ENCODE data around the gene CWC27.

CWC27 gene

GRCh38 chr5:65024681-65025080 is 256.0 kb downstream of the CWC27 start:
- H3K79me2 ChIP-seq (ENCODE audit: insufficient read depth, low read length), result no peaks in the 10 kb centered on the region
- DNase-seq, result no peak
- H3K4me1 ChIP-seq (ENCODE audit: insufficient read depth, low read length), result peaks cover 30% of the 10 kb centered on the region
- H3K9ac ChIP-seq (ENCODE audit: low read depth, low read length), result no peak overlapping the region
- no peaks in the 10 kb centered on the region for H3K27me3 ChIP-seq (ENCODE audit: insufficient read depth, low read length, poor library complexity)
- TF ChIP-seq CTCF (IDR thresholded peaks at IDR 0.05; ENCODE audit: borderline replicate concordance, extremely low read depth, low read length, poor library complexity, severe bottlenecking), result no peak
- no peak for TF ChIP-seq EZH2 (IDR thresholded peaks at IDR 0.05; ENCODE audit: borderline replicate concordance, low read depth, low read length, severe bottlenecking)
- no peaks in the 10 kb centered on the region for H4K20me1 ChIP-seq (ENCODE audit: insufficient read depth, low read length)
- H3K4me2 ChIP-seq (ENCODE audit: insufficient read depth, low read length), result no peak overlapping the region
- H2AFZ ChIP-seq (ENCODE audit: low read depth, low read length), result no peak overlapping the region
- H3K27ac ChIP-seq (ENCODE audit: low read length), result no peak overlapping the region
- no peaks in the 10 kb centered on the region for H3K9me3 ChIP-seq (ENCODE audit: insufficient read depth, low read length, severe bottlenecking)
- H3K4me3 ChIP-seq (ENCODE audit: low read depth in 1 of 2, low read length in 2 of 2), result no peak overlapping the region
- no peak for ATAC-seq (ENCODE audit: insufficient read depth, low read depth)
- H3K36me3 ChIP-seq (ENCODE audit: insufficient read depth, low read length), result no peaks in the 10 kb centered on the region

DNA sequence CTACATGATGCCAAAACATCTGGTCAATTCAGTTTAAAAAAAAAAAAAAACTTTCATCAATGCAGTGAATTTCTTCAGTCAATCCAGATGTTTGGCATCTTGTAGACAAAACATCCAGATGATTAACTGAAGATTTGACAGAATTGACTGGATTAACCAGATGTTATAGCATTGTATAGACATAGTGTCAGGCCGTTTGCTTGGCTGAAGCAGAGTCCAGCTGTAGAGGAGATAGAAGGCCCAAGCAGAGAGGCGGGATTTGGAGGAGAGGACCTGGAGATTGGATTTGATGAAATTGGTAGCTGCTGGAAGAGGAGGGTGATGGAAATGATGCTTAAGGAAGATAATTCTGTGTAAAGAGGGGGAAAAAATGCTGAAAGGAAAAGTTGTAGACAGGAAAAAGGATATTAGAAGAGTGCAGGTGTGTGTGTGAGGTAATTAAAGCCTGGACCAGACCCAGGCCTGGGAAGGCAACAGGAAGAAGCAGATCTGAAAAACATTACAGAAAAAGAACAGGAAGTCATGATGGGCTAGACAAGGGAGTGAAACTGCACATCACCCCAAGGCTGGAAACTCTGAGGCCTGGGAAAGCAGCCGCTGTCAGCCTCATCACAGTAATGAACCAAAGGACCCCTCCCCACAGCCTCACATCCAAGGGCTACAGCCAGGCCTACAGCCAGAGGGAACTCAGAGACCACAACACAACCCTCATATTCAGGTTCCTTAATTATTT is 258.3 kb downstream of the CWC27 start:
- Histone ChIP-seq H3K79me2 (ENCODE audit: insufficient read depth, low read length) (no peaks in the 10 kb centered on the region), H3K27ac (ENCODE audit: low read length) (no peak overlapping the region), H3K4me2 (ENCODE audit: insufficient read depth, low read length) (no peak overlapping the region), H3K9ac (ENCODE audit: low read depth, low read length) (no peak overlapping the region), H3K36me3 (ENCODE audit: insufficient read depth, low read length) (no peaks in the 10 kb centered on the region), H3K4me3 (ENCODE audit: low read depth in 1 of 2, low read length in 2 of 2) (no peak overlapping the region), H2AFZ (ENCODE audit: low read depth, low read length) (no peak overlapping the region), H3K27me3 (ENCODE audit: insufficient read depth, low read length, poor library complexity) (no peaks in the 10 kb centered on the region), H3K9me3 (ENCODE audit: insufficient read depth, low read length, severe bottlenecking) (no peaks in the 10 kb centered on the region), H3K4me1 (ENCODE audit: insufficient read depth, low read length) (peaks cover 11% of the 10 kb centered on the region), H4K20me1 (ENCODE audit: insufficient read depth, low read length) (no peaks in the 10 kb centered on the region)
- peak; percentile 85 for ATAC-seq (ENCODE audit: insufficient read depth, low read depth)
- DNase-seq, result peak; percentile 21
- TF ChIP-seq CTCF (IDR thresholded peaks at IDR 0.05; ENCODE audit: borderline replicate concordance, extremely low read depth, low read length, poor library complexity, severe bottlenecking), result no peak
- no peak for TF ChIP-seq EZH2 (IDR thresholded peaks at IDR 0.05; ENCODE audit: borderline replicate concordance, low read depth, low read length, severe bottlenecking)

GRCh38 chr5:65029178-65029577 is 260.4 kb downstream of the CWC27 start:
- Histone ChIP-seq H2AFZ (ENCODE audit: low read depth, low read length) (no peak overlapping the region), H3K79me2 (ENCODE audit: insufficient read depth, low read length) (no peaks in the 10 kb centered on the region), H3K9ac (ENCODE audit: low read depth, low read length) (no peak overlapping the region), H3K27ac (ENCODE audit: low read length) (no peak overlapping the region), H3K4me1 (ENCODE audit: insufficient read depth, low read length) (peaks cover 9% of the 10 kb centered on the region), H4K20me1 (ENCODE audit: insufficient read depth, low read length) (no peaks in the 10 kb centered on the region), H3K4me2 (ENCODE audit: insufficient read depth, low read length) (no peak overlapping the region), H3K36me3 (ENCODE audit: insufficient read depth, low read length) (no peaks in the 10 kb centered on the region), H3K27me3 (ENCODE audit: insufficient read depth, low read length, poor library complexity) (no peaks in the 10 kb centered on the region), H3K4me3 (ENCODE audit: low read depth in 1 of 2, low read length in 2 of 2) (no peak overlapping the region), H3K9me3 (ENCODE audit: insufficient read depth, low read length, severe bottlenecking) (no peaks in the 10 kb centered on the region)
- ATAC-seq (ENCODE audit: insufficient read depth, low read depth) (no peak), DNase-seq (no peak)
- no peak for TF ChIP-seq CTCF (IDR thresholded peaks at IDR 0.05; ENCODE audit: borderline replicate concordance, extremely low read depth, low read length, poor library complexity, severe bottlenecking)
- no peak for TF ChIP-seq EZH2 (IDR thresholded peaks at IDR 0.05; ENCODE audit: borderline replicate concordance, low read depth, low read length, severe bottlenecking)

Data from DND-41 (cell line).